ENCODE data around the gene HOMER3. TPM values are rescaled to one million over a fixed set of nuclear protein-coding genes. Genes with fewer than 3 reads are reported as not detected.
A peak's percentile ranks its signal among the peaks of the same experiment; 100 is the strongest.

Gene HOMER3
- total and polyA plus RNA-seq, 9 of the 15 experiments (the other 6 are each of a cell fraction or from before 2014, with no cell fraction given): 1.3 to 5.1 (median 3.7) TPM; not detected in 2

GRCh38 chr19:18895038-18895823 lies 45.8 kb downstream of the HOMER3 start (continued):
- TF ChIP-seq, protein P1, sequence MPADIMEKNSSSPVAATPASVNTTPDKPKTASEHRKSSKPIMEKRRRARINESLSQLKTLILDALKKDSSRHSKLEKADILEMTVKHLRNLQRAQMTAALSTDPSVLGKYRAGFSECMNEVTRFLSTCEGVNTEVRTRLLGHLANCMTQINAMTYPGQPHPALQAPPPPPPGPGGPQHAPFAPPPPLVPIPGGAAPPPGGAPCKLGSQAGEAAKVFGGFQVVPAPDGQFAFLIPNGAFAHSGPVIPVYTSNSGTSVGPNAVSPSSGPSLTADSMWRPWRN (IDR thresholded peaks at IDR 0.05; ENCODE audit: low read depth): no peak
- TF ChIP-seq ZNF707 (CRISPR knock-in tag; conservative IDR thresholded peaks at IDR 0.05): no peak
- TF ChIP-seq, protein P2, sequence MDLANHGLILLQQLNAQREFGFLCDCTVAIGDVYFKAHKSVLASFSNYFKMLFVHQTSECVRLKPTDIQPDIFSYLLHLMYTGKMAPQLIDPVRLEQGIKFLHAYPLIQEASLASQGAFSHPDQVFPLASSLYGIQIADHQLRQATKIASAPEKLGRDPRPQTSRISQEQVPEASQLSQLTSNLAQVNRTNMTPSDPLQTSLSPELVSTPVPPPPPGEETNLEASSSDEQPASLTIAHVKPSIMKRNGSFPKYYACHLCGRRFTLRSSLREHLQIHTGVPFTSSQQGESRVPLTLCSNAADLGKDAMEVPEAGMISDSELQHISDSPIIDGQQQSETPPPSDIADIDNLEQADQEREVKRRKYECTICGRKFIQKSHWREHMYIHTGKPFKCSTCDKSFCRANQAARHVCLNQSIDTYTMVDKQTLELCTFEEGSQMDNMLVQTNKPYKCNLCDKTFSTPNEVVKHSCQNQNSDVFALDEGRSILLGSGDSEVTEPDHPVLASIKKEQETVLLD (IDR thresholded peaks at IDR 0.05): 0 out of 2 replicates have a peak, but pooled peaks have one; percentile 25
- peak; percentile 37 for TF ChIP-seq HMGN3 (IDR thresholded peaks at IDR 0.05; ENCODE audit: borderline replicate concordance, extremely low read depth, insufficient read length, low read depth, low read length)
- no peak for TF ChIP-seq ZNF780A (CRISPR knock-in tag; IDR thresholded peaks at IDR 0.05)
- peak; percentile 63; the same call in 1 of the 2 replicates for TF ChIP-seq STAG1 (CRISPR knock-in tag; IDR thresholded peaks at IDR 0.05; ENCODE audit: borderline replicate concordance)
- TF ChIP-seq MYC (IDR thresholded peaks at IDR 0.05; ENCODE audit: low read depth, low read length): 0 out of 2 replicates have a peak, but pooled peaks have one; percentile 24
- TF ChIP-seq MYC (CRISPR knock-in tag; IDR thresholded peaks at IDR 0.05; ENCODE audit: borderline replicate concordance, low read depth): no peak
- peak; percentile 57; the same call in 1 of the 2 replicates for TF ChIP-seq ZBTB7A (IDR thresholded peaks at IDR 0.05; ENCODE audit: borderline replicate concordance, control insufficient read depth, low read depth, low read length)
- TF ChIP-seq RFX1 (IDR thresholded peaks at IDR 0.05): no peak
- no peak for TF ChIP-seq DPF2 (IDR thresholded peaks at IDR 0.05)
- TF ChIP-seq ELF2 (CRISPR knock-in tag; IDR thresholded peaks at IDR 0.05): no peak
- no peak for TF ChIP-seq MIER1 (IDR thresholded peaks at IDR 0.05; ENCODE audit: low read depth)
- TF ChIP-seq NCOR1 (IDR thresholded peaks at IDR 0.05): no peak
- no peak for TF ChIP-seq SIRT6 (IDR thresholded peaks at IDR 0.05; ENCODE audit: low read depth, low read length)
- TF ChIP-seq PCBP2 (IDR thresholded peaks at IDR 0.05; ENCODE audit: low read depth, low read length, poor library complexity, severe bottlenecking): no peak
- TF ChIP-seq PHF8 (IDR thresholded peaks at IDR 0.05; ENCODE audit: borderline replicate concordance, low read length): peak; percentile 8; the same call in 1 of the 2 replicates
- TF ChIP-seq, protein P3, sequence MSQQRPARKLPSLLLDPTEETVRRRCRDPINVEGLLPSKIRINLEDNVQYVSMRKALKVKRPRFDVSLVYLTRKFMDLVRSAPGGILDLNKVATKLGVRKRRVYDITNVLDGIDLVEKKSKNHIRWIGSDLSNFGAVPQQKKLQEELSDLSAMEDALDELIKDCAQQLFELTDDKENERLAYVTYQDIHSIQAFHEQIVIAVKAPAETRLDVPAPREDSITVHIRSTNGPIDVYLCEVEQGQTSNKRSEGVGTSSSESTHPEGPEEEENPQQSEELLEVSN (IDR thresholded peaks at IDR 0.05; ENCODE audit: borderline replicate concordance in 1 of 2, extremely low read depth in 1 of 2, insufficient read depth in 1 of 2, insufficient read length in 1 of 2, low read depth in 1 of 2, low read length in 1 of 2, poor library complexity in 1 of 2, severe bottlenecking in 1 of 2): peak in 1 of 2 experiments; percentile 71
- TF ChIP-seq CREB1 (IDR thresholded peaks at IDR 0.05): no peak
- peak; percentile 46; the same call in 1 of the 2 replicates for TF ChIP-seq CREB1 (CRISPR knock-in tag; IDR thresholded peaks at IDR 0.05)
- peak; percentile 15 for TF ChIP-seq TBP (optimal IDR thresholded peaks at IDR 0.05; ENCODE audit: low read depth, low read length)
- TF ChIP-seq FUS (optimal IDR thresholded peaks at IDR 0.05; ENCODE audit: low read depth, low read length): no peak
- TF ChIP-seq PHTF2 (CRISPR knock-in tag; IDR thresholded peaks at IDR 0.05): no peak
- TF ChIP-seq NR3C1 (CRISPR knock-in tag; IDR thresholded peaks at IDR 0.05): no peak
